Neuron (in vitro differentiated cells): ENCODE measurements around the gene GMNC.

Source experiments
- H2AFZ ChIP-seq: one replicate; pipeline ENCODE4 v1.6.1; 2013; ENCODE audit warnings: low read depth, mild to moderate bottlenecking, inconsistent platforms, low read length, moderate library complexity
- H3K27me3 ChIP-seq: one replicate; pipeline ENCODE4 v1.6.1; 2013; ENCODE audit warnings: low read length; ENCODE audit not compliant: insufficient read depth
- H3K36me3 ChIP-seq: one replicate; pipeline ENCODE4 v1.6.1; 2013; ENCODE audit warnings: low read length; ENCODE audit not compliant: insufficient read depth
- H3K4me1 ChIP-seq: one replicate; pipeline ENCODE4 v1.6.1; 2013; ENCODE audit warnings: low read length; ENCODE audit not compliant: insufficient read depth
- H3K4me3 ChIP-seq: 2 replicates; pipeline ENCODE4 v1.5.1; 2013; ENCODE audit warnings: mild to moderate bottlenecking, low read length, moderate library complexity
- H3K9me3 ChIP-seq: one replicate; pipeline ENCODE4 v1.6.1; 2013; ENCODE audit warnings: low read length

GMNC gene

GRCh38 chr3:190867071-190867470 lies 4.6 kb upstream of the GMNC start:
- H2AFZ ChIP-seq: no peak overlapping the region
- no peak overlapping the region for H3K4me3 ChIP-seq
- no peaks in the 10 kb centered on the region for H3K4me1 ChIP-seq
- H3K9me3 ChIP-seq: no peaks in the 10 kb centered on the region
- H3K36me3 ChIP-seq: no peaks in the 10 kb centered on the region
- H3K27me3 ChIP-seq: peaks cover 24% of the 10 kb centered on the region

DNA sequence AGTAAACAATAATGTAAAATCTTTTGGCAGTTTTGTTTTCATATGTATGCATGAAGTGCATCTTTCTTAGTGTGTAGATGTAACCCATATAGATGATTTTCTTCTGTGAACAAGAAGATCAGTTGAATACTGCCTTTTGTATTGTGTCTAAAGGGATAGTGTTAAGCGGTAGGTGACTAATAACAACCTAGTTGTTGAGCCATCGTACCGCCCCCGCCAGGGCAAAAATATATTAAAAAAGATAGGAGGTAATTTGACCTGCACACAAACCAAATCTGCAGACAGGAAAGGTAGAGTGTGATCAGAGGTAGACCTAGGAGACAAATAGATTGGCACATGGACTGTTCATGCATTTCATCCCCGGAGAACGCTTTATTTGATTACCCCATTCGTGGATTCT lies 3.3 kb upstream of the GMNC start:
- peaks cover 26% of the 10 kb centered on the region for H3K27me3 ChIP-seq
- no peak overlapping the region for H2AFZ ChIP-seq
- H3K36me3 ChIP-seq: no peaks in the 10 kb centered on the region
- no peaks in the 10 kb centered on the region for H3K9me3 ChIP-seq
- H3K4me3 ChIP-seq: no peak overlapping the region
- no peaks in the 10 kb centered on the region for H3K4me1 ChIP-seq

- no peaks in the 10 kb centered on the region for H3K36me3 ChIP-seq
- no peak overlapping the region for H3K4me3 ChIP-seq
- H2AFZ ChIP-seq: no peak overlapping the region
- H3K27me3 ChIP-seq: peaks cover 26% of the 10 kb centered on the region
- H3K4me1 ChIP-seq: no peaks in the 10 kb centered on the region
- no peaks in the 10 kb centered on the region for H3K9me3 ChIP-seq
These were observed 2.9 kb upstream of the GMNC start for GRCh38 chr3:190865419-190865818.

DNA sequence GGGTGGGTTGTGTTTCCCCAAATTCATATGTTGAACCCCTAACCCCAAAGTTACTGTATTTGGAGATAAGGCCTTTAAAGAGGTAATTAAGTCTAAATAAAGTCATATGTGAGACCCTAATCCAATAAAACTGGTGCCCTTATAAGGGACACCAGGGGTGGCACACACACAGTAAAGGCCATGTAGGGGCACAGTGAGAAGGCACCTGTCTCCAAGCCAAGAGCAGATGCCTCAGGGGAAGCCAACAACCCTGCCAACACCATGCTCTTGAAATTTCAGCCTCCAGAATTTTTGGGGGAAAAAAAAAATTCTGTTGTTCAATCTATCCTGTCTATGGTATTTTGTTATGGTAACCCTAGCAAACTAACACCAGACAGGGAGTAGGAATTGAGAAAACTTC lies 1.5 kb upstream of the GMNC start:
- no peak overlapping the region for H3K4me3 ChIP-seq
- H3K36me3 ChIP-seq: no peaks in the 10 kb centered on the region
- H3K9me3 ChIP-seq: no peaks in the 10 kb centered on the region
- no peaks in the 10 kb centered on the region for H3K4me1 ChIP-seq
- peaks cover 26% of the 10 kb centered on the region for H3K27me3 ChIP-seq
- H2AFZ ChIP-seq: no peak overlapping the region

- Histone ChIP-seq H2AFZ (peak overlapping the region; percentile 88), H3K36me3 (no peaks in the 10 kb centered on the region), H3K4me1 (no peaks in the 10 kb centered on the region), H3K27me3 (peaks cover 26% of the 10 kb centered on the region), H3K4me3 (peak overlapping the region; percentile 44), H3K9me3 (no peaks in the 10 kb centered on the region)
These were observed 598 bp upstream of the GMNC start for GRCh38 chr3:190863119-190863465.

DNA sequence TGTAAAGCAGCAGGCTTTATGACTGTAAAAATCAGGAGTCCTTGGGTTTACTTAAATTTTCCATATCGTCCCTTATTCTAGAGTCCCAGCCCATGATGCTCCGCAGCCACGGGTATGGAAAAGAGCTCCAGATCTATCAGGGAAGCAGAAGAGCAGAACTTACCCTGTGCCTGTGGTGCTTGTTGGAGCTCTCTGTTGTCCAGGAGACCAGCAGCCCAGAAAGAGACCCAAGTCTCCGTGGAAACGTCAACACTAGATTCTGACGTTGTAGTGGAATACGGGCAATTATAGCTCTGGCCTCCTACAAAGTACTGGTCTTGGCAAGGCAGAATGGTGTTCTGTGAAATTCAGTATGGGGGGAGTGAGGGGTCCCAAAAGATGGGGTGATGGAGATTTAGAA lies 2.0 kb downstream of the GMNC start:
- Histone ChIP-seq H3K27me3 (peaks cover 28% of the 10 kb centered on the region), H3K36me3 (no peaks in the 10 kb centered on the region), H3K4me3 (no peak overlapping the region)

DNA sequence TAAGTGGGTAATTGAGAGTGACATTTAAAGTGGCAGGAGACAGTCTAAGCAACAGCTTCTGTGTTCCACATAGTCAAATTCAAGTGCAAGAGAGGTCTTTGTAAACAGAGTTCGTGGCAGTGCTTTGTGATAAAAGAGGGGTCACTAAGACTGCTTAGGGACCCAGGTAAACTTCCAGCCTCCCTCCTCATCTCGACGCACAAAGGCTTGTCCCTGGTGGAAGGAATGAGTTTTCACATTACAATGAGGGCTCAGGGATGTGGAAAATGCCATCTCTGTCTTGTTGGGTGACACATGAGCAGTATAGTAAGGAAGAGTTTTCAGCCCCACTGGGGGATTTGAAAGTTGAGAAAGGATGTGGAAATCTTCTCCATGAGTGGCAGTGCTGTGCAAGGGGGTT lies 7.3 kb downstream of the GMNC start:
- no peak overlapping the region for H3K4me3 ChIP-seq
- no peaks in the 10 kb centered on the region for H3K36me3 ChIP-seq
- no peaks in the 10 kb centered on the region for H3K4me1 ChIP-seq
- no peak overlapping the region for H2AFZ ChIP-seq
- peaks cover 2% of the 10 kb centered on the region for H3K27me3 ChIP-seq
- H3K9me3 ChIP-seq: no peaks in the 10 kb centered on the region

More for the DNA sequence above, 2.0 kb downstream of the GMNC start:
- Histone ChIP-seq H3K4me1 (no peaks in the 10 kb centered on the region), H3K9me3 (no peaks in the 10 kb centered on the region), H2AFZ (no peak overlapping the region)

DNA sequence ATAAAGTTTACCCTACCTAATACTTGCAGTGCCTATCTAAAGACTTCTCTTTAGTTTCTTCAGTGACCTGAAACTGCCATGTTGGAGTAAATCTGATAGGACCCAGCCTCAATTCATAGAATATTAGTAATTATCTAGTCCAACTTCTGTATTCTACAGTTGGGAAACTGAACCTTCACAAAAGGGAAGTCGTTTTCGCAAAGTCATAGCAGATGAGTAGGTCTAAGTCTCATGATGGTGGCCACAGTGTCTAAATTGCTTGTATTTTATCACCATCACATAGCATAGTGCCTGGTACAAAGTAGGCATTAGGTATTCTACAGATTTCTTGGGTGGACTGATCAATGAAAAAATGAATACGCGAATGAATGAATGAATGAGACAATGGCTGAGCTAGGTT lies 8.4 kb downstream of the GMNC start:
- Histone ChIP-seq H3K27me3 (peaks cover 2% of the 10 kb centered on the region), H3K36me3 (no peaks in the 10 kb centered on the region), H3K4me1 (no peaks in the 10 kb centered on the region)

DNA sequence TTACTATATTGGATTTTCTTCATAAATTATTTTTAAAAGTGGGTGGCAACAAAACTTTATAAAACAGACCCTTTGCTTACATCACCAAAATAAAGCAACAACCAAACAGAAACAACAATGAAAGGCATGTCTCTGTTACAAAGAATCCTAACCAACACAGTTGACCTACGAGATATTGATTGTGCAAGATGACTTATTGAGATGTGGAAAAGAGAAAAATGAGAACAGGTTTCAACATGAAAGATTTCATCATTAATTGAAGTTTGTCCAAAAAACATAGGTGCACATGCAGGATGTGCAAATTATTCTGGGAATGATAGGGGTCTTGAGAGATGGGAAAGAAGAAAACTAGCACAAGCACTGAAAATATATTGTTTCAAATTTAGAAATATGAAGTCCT lies 9.0 kb downstream of the GMNC start:
- H3K4me1 ChIP-seq: no peaks in the 10 kb centered on the region
- no peaks in the 10 kb centered on the region for H3K9me3 ChIP-seq
- no peaks in the 10 kb centered on the region for H3K36me3 ChIP-seq
- peaks cover 2% of the 10 kb centered on the region for H3K27me3 ChIP-seq
- H2AFZ ChIP-seq: no peak overlapping the region
- no peak overlapping the region for H3K4me3 ChIP-seq

More for the DNA sequence above, 8.4 kb downstream of the GMNC start:
- no peak overlapping the region for H2AFZ ChIP-seq
- no peaks in the 10 kb centered on the region for H3K9me3 ChIP-seq
- no peak overlapping the region for H3K4me3 ChIP-seq

GRCh38 chr3:190849607-190850006 lies 12.9 kb downstream of the GMNC start:
- H3K36me3 ChIP-seq: no peaks in the 10 kb centered on the region
- no peaks in the 10 kb centered on the region for H3K27me3 ChIP-seq
- no peaks in the 10 kb centered on the region for H3K9me3 ChIP-seq
- H3K4me3 ChIP-seq: no peak overlapping the region
- H3K4me1 ChIP-seq: no peaks in the 10 kb centered on the region
- H2AFZ ChIP-seq: no peak overlapping the region

DNA sequence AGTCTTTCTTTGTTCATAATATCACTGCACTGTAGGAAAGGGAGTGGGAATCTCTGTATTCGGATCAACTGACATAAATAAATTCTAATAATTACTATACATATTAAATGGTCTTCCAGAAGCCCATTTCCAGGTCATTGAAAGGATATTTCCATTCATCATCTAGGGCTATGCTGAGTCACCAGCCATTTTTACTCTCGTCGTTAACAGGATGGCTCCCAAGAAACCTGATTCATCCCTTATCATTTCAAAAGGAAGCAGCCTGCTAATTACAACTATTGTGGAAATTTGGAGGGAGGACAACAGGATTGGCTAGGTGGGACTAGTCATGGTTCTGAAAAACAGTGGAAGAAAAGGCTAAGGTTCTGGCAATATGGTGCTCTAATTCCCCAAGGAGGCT lies 13.6 kb downstream of the GMNC start:
- Histone ChIP-seq H2AFZ (no peak overlapping the region), H3K36me3 (no peaks in the 10 kb centered on the region), H3K9me3 (no peaks in the 10 kb centered on the region), H3K27me3 (no peaks in the 10 kb centered on the region), H3K4me3 (no peak overlapping the region), H3K4me1 (no peaks in the 10 kb centered on the region)

DNA sequence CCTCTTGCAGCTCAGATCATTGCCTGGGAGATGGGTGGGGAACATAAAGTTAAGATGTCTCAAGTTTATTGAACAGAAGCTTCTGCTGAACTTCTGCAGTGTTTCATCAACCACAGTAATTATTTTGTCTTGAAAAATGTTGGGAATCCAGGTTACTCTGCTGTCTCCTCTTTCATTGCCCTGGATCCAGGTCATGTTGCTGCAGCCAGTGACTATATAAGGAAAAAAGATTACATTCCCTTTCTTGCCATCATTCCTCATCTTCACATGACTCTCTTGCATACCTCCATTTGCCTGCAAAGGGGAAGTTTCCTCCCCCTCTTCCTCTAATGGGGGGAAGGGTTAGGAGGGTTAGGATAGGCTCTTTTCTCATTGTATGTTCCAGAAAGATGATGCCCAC lies 15.1 kb downstream of the GMNC start:
- Histone ChIP-seq H3K36me3 (no peaks in the 10 kb centered on the region), H2AFZ (no peak overlapping the region), H3K9me3 (no peaks in the 10 kb centered on the region), H3K4me3 (no peak overlapping the region), H3K4me1 (no peaks in the 10 kb centered on the region), H3K27me3 (no peaks in the 10 kb centered on the region)

DNA sequence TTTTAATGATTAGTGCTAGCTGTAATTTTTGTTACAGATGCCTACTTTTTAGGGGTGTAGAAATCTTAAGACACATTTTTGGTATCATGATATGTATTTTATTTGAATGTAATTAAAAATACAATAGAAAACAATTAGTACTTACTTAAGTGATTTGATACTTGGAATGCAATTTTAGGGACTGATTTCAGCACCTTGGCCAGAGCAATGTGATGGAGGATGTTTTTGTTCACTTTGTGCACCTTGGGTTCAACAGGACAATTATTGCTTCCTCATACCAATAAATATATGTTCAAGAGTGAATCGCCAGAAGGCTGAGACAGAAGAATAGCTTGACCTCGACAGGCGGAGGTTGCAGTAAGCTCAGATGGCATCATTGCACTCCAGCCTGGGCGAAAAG lies 22.3 kb downstream of the GMNC start:
- Histone ChIP-seq H3K27me3 (no peaks in the 10 kb centered on the region), H3K36me3 (no peaks in the 10 kb centered on the region), H3K9me3 (no peaks in the 10 kb centered on the region), H3K4me1 (no peaks in the 10 kb centered on the region), H3K4me3 (no peak overlapping the region), H2AFZ (no peak overlapping the region)

DNA sequence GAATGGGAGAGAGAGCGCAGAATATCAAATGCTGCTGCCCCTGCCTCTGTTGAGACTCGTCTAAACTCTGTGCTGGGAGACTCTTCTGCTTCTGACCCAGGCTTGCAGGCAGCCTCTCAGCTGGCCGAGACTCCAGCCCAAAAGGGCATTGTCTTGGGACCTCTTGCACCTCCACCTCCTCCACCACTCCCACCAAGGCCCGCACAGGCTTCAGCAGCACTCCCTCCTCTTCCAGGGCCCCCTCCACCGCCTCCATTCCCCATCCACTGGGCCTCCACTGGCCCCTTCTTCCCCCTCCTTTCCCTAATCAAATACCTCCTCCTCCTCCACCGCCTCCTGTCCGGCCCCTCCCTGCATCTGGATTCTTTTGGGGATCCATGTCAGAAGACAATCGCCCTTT lies 31.3 kb downstream of the GMNC start:
- Histone ChIP-seq H3K27me3 (no peaks in the 10 kb centered on the region), H3K9me3 (no peaks in the 10 kb centered on the region), H2AFZ (no peak overlapping the region), H3K4me1 (no peaks in the 10 kb centered on the region), H3K4me3 (no peak overlapping the region), H3K36me3 (no peaks in the 10 kb centered on the region)
